ENCODE measurements around the gene TMED4. TPM values are rescaled to one million over a fixed set of nuclear protein-coding genes. Genes with fewer than 3 reads are reported as not detected.

TMED4 gene
- total and polyA plus RNA-seq, 10 of the 15 experiments (the other 5 are each of a cell fraction or from before 2014, with no cell fraction given), result 20.8 to 71.3 (median 51.0) TPM

DNA sequence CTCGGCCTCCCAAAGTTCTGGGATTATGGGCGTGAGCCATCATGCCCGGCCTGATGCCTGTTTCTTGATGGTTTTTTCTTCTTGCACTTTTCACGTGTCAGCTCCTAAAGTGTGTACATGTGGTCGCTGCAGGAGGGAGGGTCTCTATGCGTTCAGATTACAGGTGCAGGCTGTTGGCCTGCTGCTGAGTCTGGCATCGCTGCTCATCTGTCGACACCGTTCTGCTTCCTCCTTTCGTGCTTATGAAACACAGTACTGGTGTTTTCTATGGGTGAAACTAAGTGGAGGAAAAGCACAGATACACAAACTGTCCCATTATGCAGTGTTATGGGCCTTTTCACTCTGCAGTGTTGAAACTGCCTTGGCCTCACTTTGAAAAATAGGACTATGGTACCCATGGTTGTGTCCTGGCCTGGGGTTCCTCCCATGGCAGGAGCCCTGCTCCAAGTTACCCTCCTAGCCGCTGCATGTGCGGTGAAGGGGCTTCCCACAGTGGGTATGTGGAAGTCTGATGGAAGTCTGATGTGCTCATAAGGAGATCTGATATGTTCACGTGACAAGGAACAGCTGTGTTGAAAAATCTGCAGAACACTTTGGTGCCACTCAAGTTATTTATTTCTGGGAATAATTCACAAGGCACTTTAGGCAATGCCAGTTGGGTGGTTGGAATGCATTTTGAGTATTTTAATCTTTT lies 47.9 kb upstream of the TMED4 start (continued):
- TF ChIP-seq, protein P1, sequence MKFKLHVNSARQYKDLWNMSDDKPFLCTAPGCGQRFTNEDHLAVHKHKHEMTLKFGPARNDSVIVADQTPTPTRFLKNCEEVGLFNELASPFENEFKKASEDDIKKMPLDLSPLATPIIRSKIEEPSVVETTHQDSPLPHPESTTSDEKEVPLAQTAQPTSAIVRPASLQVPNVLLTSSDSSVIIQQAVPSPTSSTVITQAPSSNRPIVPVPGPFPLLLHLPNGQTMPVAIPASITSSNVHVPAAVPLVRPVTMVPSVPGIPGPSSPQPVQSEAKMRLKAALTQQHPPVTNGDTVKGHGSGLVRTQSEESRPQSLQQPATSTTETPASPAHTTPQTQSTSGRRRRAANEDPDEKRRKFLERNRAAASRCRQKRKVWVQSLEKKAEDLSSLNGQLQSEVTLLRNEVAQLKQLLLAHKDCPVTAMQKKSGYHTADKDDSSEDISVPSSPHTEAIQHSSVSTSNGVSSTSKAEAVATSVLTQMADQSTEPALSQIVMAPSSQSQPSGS (IDR thresholded peaks at IDR 0.05; ENCODE audit: low read length), result no peak
- 0 out of 4 replicates have a peak, but pooled peaks of 1 of the 2 experiments have one; percentile 16 for TF ChIP-seq IKZF2 (IDR thresholded peaks at IDR 0.05)
- peak; percentile 21 to 41; a peak in 2 of 4 replicates for TF ChIP-seq BHLHE40 (IDR thresholded peaks at IDR 0.05; ENCODE audit: borderline replicate concordance in 1 of 2, low read depth in 2 of 2, low read length in 1 of 2)
- 0 out of 2 replicates have a peak, but pooled peaks have one; percentile 40 for TF ChIP-seq RAD51 (IDR thresholded peaks at IDR 0.05)
- peak; percentile 13; the same call in 1 of the 2 replicates for TF ChIP-seq MTA2 (IDR thresholded peaks at IDR 0.05; ENCODE audit: low read depth)
- TF ChIP-seq SMAD1 (IDR thresholded peaks at IDR 0.05; ENCODE audit: low read depth, partially characterized antibody), result no peak
- TF ChIP-seq, protein P2, sequence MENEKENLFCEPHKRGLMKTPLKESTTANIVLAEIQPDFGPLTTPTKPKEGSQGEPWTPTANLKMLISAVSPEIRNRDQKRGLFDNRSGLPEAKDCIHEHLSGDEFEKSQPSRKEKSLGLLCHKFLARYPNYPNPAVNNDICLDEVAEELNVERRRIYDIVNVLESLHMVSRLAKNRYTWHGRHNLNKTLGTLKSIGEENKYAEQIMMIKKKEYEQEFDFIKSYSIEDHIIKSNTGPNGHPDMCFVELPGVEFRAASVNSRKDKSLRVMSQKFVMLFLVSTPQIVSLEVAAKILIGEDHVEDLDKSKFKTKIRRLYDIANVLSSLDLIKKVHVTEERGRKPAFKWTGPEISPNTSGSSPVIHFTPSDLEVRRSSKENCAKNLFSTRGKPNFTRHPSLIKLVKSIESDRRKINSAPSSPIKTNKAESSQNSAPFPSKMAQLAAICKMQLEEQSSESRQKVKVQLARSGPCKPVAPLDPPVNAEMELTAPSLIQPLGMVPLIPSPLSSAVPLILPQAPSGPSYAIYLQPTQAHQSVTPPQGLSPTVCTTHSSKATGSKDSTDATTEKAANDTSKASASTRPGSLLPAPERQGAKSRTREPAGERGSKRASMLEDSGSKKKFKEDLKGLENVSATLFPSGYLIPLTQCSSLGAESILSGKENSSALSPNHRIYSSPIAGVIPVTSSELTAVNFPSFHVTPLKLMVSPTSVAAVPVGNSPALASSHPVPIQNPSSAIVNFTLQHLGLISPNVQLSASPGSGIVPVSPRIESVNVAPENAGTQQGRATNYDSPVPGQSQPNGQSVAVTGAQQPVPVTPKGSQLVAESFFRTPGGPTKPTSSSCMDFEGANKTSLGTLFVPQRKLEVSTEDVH (IDR thresholded peaks at IDR 0.05; ENCODE audit: low read depth, partially characterized antibody), result no peak
- TF ChIP-seq SIX5 (IDR thresholded peaks at IDR 0.05; ENCODE audit: low read depth, low read length, severe bottlenecking), result no peak
- TF ChIP-seq RB1 (IDR thresholded peaks at IDR 0.05; ENCODE audit: borderline replicate concordance), result no peak
